ENCODE data around the gene PARM1.

PARM1 gene

GRCh38 chr4:74932832-74933561 is at the start of gene PARM1:
PARM1 (plus strand) TSS chr4:74933116; CDS start chr4:74933328, 212 bp downstream.
- DNase-seq = peak; percentile 95

GRCh38 chr4:74884266-74884665 is 48.6 kb upstream of the PARM1 start:
- no peak for DNase-seq

- DNase-seq = peak; percentile 80
These were observed 46.4 kb upstream of the PARM1 start for GRCh38 chr4:74886484-74886883.

GRCh38 chr4:74890341-74890740 is 42.6 kb upstream of the PARM1 start:
- DNase-seq = no peak

- DNase-seq = peak; percentile 13
These were observed 41.9 kb upstream of the PARM1 start for GRCh38 chr4:74891037-74891436.

GRCh38 chr4:74893171-74893570 is 39.7 kb upstream of the PARM1 start:
- no peak for DNase-seq

GRCh38 chr4:74896595-74896994 is 36.3 kb upstream of the PARM1 start:
- DNase-seq = no peak

GRCh38 chr4:74897386-74897785 is 35.5 kb upstream of the PARM1 start:
- no peak for DNase-seq

- no peak for DNase-seq
These were observed 32.1 kb upstream of the PARM1 start for GRCh38 chr4:74900862-74901261.

GRCh38 chr4:74904509-74905065 is 28.3 kb upstream of the PARM1 start:
- DNase-seq = no peak

- DNase-seq = no peak
These were observed 26.1 kb upstream of the PARM1 start for GRCh38 chr4:74906771-74907170.

- no peak for DNase-seq
These were observed 13.1 kb upstream of the PARM1 start for GRCh38 chr4:74919783-74920182.

GRCh38 chr4:74920704-74921103 is 12.2 kb upstream of the PARM1 start:
- DNase-seq = no peak

- DNase-seq = no peak
These were observed 11.4 kb upstream of the PARM1 start for GRCh38 chr4:74921490-74921889.

- no peak for DNase-seq
These were observed 6.9 kb upstream of the PARM1 start for GRCh38 chr4:74926007-74926406.

- DNase-seq = no peak
These were observed 2.8 kb upstream of the PARM1 start for GRCh38 chr4:74930162-74930561.

- no peak for DNase-seq
These were observed 1.5 kb upstream of the PARM1 start for GRCh38 chr4:74931376-74931775.

GRCh38 chr4:74932010-74932409 is 906 bp upstream of the PARM1 start:
- DNase-seq = no peak

- peak; percentile 38 for DNase-seq
These were observed 673 bp downstream of the PARM1 start for GRCh38 chr4:74933562-74934015.

- peak; percentile 80 for DNase-seq
These were observed 1.3 kb downstream of the PARM1 start for GRCh38 chr4:74934016-74934831.

- DNase-seq = no peak
These were observed 2.0 kb downstream of the PARM1 start for GRCh38 chr4:74934888-74935287.

- no peak for DNase-seq
These were observed 8.2 kb downstream of the PARM1 start for GRCh38 chr4:74941123-74941522.

GRCh38 chr4:74942251-74942917 is 9.5 kb downstream of the PARM1 start:
- DNase-seq = no peak

Data from NCI-H510A treated with DMSO at 0.1 percent for 48 hours (cell line).